RWPE2 (cell line): ENCODE results near the gene ASB18.

Source experiments
- ATAC-seq: fragments of 200-7000 bp; cut with Tn5 transposase; 3 replicates; pipeline ENCODE4 v1.9.1; 2021; ENCODE audit warnings: low read depth
- DNase-seq: peaks from one replicate; pipeline ENCODE4 v3.0.0-alpha.2; 2020; ENCODE audit warnings: low spot score
- H3K27ac ChIP-seq: fragments of 450-650 bp; 2 replicates; pipeline ENCODE4 v1.5.1; 2017; ENCODE audit warnings: mild to moderate bottlenecking; ENCODE audit not compliant: poor library complexity, severe bottlenecking
- H3K27me3 ChIP-seq: fragments of 250-450 bp; sonication (Bioruptor Pico); 2 replicates; pipeline ENCODE4 v1.5.1; 2021; ENCODE audit warnings: mild to moderate bottlenecking, moderate library complexity; ENCODE audit not compliant: insufficient read depth, poor library complexity, severe bottlenecking
- H3K36me3 ChIP-seq: fragments of 250-450 bp; sonication (Bioruptor Pico); 2 replicates; pipeline ENCODE4 v1.5.1; 2020; ENCODE audit warnings: low read depth, mild to moderate bottlenecking, moderate library complexity
- H3K4me1 ChIP-seq: fragments of 250-450 bp; sonication (Bioruptor Pico); 2 replicates; pipeline ENCODE4 v1.5.1; 2021; ENCODE audit warnings: mild to moderate bottlenecking, moderate library complexity; ENCODE audit not compliant: insufficient read depth, poor library complexity, severe bottlenecking
- H3K4me3 ChIP-seq: fragments of 250-450 bp; sonication (Bioruptor Pico); 2 replicates; pipeline ENCODE4 v1.5.1; 2021; ENCODE audit warnings: mild to moderate bottlenecking, moderate library complexity; ENCODE audit not compliant: severe bottlenecking
- H3K9me3 ChIP-seq: fragments of 250-450 bp; sonication (Bioruptor Pico); 2 replicates; pipeline ENCODE4 v1.5.1; 2021; ENCODE audit warnings: mild to moderate bottlenecking, moderate library complexity; ENCODE audit not compliant: severe bottlenecking
- TF ChIP-seq, protein P1 (sequence below): fragments of 450-650 bp; IDR thresholded peaks from one replicate; pipeline ENCODE4 v1.5.1; 2017; ENCODE audit warnings: mild to moderate bottlenecking, moderate library complexity; ENCODE audit not compliant: poor library complexity, severe bottlenecking

Gene ASB18

DNA sequence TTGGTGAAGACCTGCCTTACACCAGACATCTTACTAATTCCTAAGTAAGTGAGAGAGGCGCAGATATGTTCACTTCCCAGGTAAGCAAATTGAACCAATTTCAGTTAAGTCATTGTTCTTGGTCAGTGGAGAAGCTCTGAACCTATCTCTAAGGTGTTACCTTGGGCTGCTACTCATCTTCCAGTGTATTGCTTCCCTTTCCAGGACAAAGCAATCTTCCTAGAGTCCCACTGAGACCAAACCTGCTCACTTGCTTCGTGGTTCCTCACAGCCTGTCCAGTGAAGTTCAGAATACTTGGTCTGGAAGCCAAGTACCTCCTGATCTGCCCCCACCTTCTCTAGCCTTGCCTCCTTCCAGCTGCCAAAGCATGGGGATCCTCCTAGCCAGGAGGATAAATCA, 73.5 kb downstream of the ASB18 start:
- no peak overlapping the region for H3K27ac ChIP-seq
- no peaks in the 10 kb centered on the region for H3K4me1 ChIP-seq
- no peaks in the 10 kb centered on the region for H3K9me3 ChIP-seq
- no peak for ATAC-seq
- TF ChIP-seq, protein P1, sequence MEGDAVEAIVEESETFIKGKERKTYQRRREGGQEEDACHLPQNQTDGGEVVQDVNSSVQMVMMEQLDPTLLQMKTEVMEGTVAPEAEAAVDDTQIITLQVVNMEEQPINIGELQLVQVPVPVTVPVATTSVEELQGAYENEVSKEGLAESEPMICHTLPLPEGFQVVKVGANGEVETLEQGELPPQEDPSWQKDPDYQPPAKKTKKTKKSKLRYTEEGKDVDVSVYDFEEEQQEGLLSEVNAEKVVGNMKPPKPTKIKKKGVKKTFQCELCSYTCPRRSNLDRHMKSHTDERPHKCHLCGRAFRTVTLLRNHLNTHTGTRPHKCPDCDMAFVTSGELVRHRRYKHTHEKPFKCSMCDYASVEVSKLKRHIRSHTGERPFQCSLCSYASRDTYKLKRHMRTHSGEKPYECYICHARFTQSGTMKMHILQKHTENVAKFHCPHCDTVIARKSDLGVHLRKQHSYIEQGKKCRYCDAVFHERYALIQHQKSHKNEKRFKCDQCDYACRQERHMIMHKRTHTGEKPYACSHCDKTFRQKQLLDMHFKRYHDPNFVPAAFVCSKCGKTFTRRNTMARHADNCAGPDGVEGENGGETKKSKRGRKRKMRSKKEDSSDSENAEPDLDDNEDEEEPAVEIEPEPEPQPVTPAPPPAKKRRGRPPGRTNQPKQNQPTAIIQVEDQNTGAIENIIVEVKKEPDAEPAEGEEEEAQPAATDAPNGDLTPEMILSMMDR, result no peak
- no peaks in the 10 kb centered on the region for H3K36me3 ChIP-seq
- H3K27me3 ChIP-seq, result no peaks in the 10 kb centered on the region
- DNase-seq, result no peak
- H3K4me3 ChIP-seq, result no peak overlapping the region

DNA sequence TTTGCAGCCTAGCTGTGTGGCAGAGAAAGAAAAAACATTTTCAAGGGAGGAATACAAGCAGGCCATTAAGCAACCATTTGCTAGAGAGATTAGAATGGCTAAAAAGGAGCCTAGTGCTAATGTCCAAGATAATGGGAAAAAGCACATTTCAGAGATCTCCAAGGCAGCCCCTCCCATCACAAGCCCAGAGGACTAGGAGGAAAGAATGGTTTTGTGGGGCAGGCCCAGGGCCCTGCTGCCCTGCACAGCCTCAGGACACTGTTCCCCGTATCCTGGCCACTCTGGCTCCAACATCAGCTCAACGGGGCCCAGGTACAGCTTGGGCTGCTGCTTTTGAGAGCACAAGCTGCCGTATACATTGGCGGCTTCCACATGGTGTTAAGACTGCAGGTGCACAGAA, 79.5 kb downstream of the ASB18 start:
- ATAC-seq, result no peak

DNA sequence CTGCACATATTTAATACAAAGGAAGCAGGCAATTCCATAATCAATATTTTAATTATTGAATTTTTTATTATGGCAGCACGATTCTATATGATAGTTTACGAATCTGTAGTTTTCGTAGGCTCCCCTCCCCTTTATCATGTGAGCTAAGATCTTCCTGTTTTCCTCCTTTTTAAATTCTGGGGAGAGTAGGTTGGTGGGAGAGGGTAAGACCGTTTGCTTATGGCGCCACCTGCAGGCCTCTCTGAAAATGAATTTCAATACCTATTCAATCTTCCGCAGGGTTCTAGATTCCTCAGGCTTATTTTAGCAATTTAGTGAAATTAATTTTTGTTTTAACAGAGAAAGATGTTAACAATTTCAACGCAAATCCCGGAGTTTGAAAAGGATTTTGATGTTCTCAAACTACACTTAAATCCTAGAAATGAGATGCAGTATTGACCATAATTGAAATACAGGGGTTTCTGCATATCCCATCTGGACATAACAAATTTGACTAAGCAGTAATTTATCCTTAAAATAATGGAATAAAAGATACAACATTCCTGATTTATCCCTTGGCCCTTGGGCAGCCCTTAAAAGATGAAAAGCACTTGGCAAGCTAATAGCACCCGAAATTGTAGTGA, 83.3 kb downstream of the ASB18 start:
- peaks cover 18% of the 10 kb centered on the region for H3K4me1 ChIP-seq
- H3K4me3 ChIP-seq, result no peak overlapping the region
- peak; percentile 43; the same call in 2 of the 3 replicates for ATAC-seq
- TF ChIP-seq, protein P1, result peak; percentile 95
- DNase-seq, result no peak
- H3K27me3 ChIP-seq, result peaks cover 9% of the 10 kb centered on the region
- no peaks in the 10 kb centered on the region for H3K36me3 ChIP-seq
- H3K9me3 ChIP-seq, result no peaks in the 10 kb centered on the region
- H3K27ac ChIP-seq, result peak overlapping the region; percentile 73

More for the DNA sequence above, 79.5 kb downstream of the ASB18 start:
- TF ChIP-seq, protein P1, result no peak
- Histone ChIP-seq H3K27me3 (no peaks in the 10 kb centered on the region), H3K27ac (no peak overlapping the region), H3K9me3 (no peaks in the 10 kb centered on the region), H3K36me3 (no peaks in the 10 kb centered on the region), H3K4me1 (peaks cover 12% of the 10 kb centered on the region), H3K4me3 (no peak overlapping the region)
- DNase-seq, result no peak

DNA sequence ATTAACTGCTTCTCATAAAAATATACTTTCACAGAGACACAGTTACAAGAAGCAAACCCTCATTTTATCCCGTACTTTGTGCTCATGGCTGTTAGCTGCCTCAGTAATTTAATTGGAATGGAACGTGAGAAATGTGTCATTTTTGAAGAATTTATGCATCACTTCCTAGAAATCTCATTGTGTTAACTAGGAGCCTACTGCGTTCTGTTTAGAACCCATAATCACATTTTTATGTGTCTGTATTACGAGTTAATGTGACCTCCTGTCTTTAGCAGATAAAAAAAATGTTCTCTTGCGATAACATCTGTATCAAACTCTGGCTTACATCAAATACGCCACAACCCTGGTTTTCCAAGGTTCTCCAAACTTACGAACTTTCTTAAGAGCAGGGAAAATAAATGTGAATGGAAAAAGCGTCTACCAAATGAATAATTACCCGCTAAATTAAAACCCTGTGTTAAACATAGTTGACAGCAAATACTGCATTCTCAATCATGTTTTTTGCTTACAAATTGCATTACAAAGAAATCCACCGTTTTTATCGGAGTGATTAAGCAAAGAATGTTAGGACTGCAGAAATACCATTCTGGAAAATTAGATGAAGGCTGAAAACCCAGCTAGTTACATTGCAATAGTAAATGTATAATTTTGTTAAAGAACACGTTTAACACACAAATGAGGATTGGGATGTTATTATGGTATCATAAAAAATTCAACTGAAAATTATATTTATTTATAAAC, 84.0 kb downstream of the ASB18 start:
- ATAC-seq, result peak; percentile 64
- TF ChIP-seq, protein P1, result no peak
- Histone ChIP-seq H3K27me3 (peaks cover 11% of the 10 kb centered on the region), H3K4me1 (peaks cover 18% of the 10 kb centered on the region), H3K36me3 (no peaks in the 10 kb centered on the region), H3K9me3 (no peaks in the 10 kb centered on the region), H3K4me3 (no peak overlapping the region), H3K27ac (peak overlapping the region; percentile 73)
- no peak for DNase-seq
